HUES48 (cell line): ENCODE measurements around the gene FGD4.

Experiments
- H3K27ac ChIP-seq: one replicate; pipeline ENCODE4 v1.7.0; 2013; ENCODE audit warnings: low read depth, low read length, inconsistent platforms
- H3K27me3 ChIP-seq: 2 replicates; pipeline ENCODE4 v1.6.1; 2013; ENCODE audit warnings: mild to moderate bottlenecking, low read length; ENCODE audit not compliant: control insufficient read depth, insufficient read depth
- H3K36me3 ChIP-seq: 2 replicates; pipeline ENCODE4 v1.6.1; 2013; ENCODE audit warnings: low read length; ENCODE audit not compliant: control insufficient read depth, insufficient read depth
- H3K4me1 ChIP-seq: 2 replicates; pipeline ENCODE4 v1.6.1; 2013; ENCODE audit warnings: mild to moderate bottlenecking, low read length; ENCODE audit not compliant: control insufficient read depth, insufficient read depth
- H3K4me3 ChIP-seq: 2 replicates; pipeline ENCODE4 v1.5.1; 2013; ENCODE audit warnings: mild to moderate bottlenecking, low read depth, low read length
- H3K9ac ChIP-seq: 2 replicates; pipeline ENCODE4 v1.6.1; 2013; ENCODE audit warnings: mild to moderate bottlenecking, low read depth, low read length, moderate library complexity
- H3K9me3 ChIP-seq: 2 replicates; pipeline ENCODE4 v1.6.1; 2013; ENCODE audit warnings: low read length; ENCODE audit not compliant: control insufficient read depth, insufficient read depth

FGD4 gene

GRCh38 chr12:32542428-32543229 lies 143.3 kb downstream of the FGD4 start:
- H3K4me3 ChIP-seq: no peak overlapping the region
- peaks cover 21% of the 10 kb centered on the region for H3K4me1 ChIP-seq
- no peak overlapping the region for H3K9ac ChIP-seq
- H3K9me3 ChIP-seq: no peaks in the 10 kb centered on the region
- no peaks in the 10 kb centered on the region for H3K36me3 ChIP-seq
- H3K27me3 ChIP-seq: no peaks in the 10 kb centered on the region
- H3K27ac ChIP-seq: no peak overlapping the region

GRCh38 chr12:32544893-32545292 lies 145.5 kb downstream of the FGD4 start:
- Histone ChIP-seq H3K27me3 (no peaks in the 10 kb centered on the region), H3K27ac (no peak overlapping the region), H3K36me3 (no peaks in the 10 kb centered on the region), H3K4me3 (no peak overlapping the region), H3K4me1 (peaks cover 36% of the 10 kb centered on the region), H3K9ac (no peak overlapping the region), H3K9me3 (no peaks in the 10 kb centered on the region)

GRCh38 chr12:32545413-32545980 lies 146.1 kb downstream of the FGD4 start:
- Histone ChIP-seq H3K9ac (no peak overlapping the region), H3K9me3 (no peaks in the 10 kb centered on the region), H3K4me1 (peaks cover 31% of the 10 kb centered on the region), H3K27me3 (no peaks in the 10 kb centered on the region), H3K27ac (peak overlapping the region; percentile 1), H3K4me3 (no peak overlapping the region), H3K36me3 (no peaks in the 10 kb centered on the region)

- no peaks in the 10 kb centered on the region for H3K27me3 ChIP-seq
- no peak overlapping the region for H3K4me3 ChIP-seq
- H3K4me1 ChIP-seq: peaks cover 31% of the 10 kb centered on the region
- no peaks in the 10 kb centered on the region for H3K9me3 ChIP-seq
- no peak overlapping the region for H3K27ac ChIP-seq
- no peaks in the 10 kb centered on the region for H3K36me3 ChIP-seq
- no peak overlapping the region for H3K9ac ChIP-seq
These were observed 146.9 kb downstream of the FGD4 start for GRCh38 chr12:32546272-32546671.

DNA sequence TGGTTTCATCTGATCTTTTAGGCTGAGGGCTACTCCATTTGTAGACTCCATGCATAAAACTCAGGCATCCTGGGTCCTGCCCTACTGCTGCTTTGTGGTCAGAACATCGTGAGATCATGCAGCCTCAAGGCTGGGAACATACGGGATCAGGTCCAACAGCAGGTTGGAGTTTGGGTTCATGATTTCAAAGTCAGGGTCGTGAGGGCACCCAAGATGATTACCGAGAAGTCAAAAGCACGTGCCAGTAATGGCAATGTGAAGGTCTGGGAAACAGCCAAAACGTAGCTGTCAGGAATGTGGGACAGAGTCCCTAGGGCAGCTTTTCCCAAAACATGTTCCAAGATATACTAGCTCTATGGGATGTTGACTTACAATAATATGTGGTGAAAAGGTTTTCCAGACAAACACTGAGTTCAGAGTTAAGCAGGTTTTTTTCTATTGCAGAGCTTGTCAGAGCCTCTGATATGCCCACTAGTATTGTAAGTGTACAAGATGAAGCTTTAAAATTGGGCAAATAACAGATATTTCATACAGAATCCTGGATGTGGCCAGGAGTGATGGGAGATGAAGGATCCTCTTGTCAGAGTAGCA lies 149.4 kb downstream of the FGD4 start:
- Histone ChIP-seq H3K36me3 (0 out of 2 replicates have a peak, but pooled peaks cover 2% of the 10 kb centered on the region), H3K4me1 (peaks cover 31% of the 10 kb centered on the region), H3K27ac (no peak overlapping the region), H3K4me3 (no peak overlapping the region), H3K9me3 (no peaks in the 10 kb centered on the region), H3K27me3 (no peaks in the 10 kb centered on the region), H3K9ac (no peak overlapping the region)

DNA sequence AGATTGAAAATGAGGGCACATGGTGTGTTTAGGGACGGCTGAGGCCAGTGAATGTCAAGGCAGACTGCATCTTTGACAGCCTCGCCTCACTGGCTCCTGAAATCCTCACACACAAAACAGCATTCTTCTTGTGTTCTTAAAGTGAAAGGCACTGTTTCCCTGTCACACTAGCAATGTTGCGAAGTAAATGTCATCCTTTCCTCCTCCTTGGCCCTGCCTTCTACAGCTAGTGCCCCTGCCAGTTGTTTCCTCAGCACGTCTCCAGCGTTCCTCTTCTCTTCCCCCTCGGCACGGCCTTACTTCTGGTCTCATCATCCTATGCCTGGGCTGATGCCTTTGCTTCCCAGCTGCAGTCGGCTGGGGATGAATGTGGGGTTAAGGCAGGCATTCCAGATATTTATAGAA lies 150.3 kb downstream of the FGD4 start:
- H3K9me3 ChIP-seq: no peaks in the 10 kb centered on the region
- no peak overlapping the region for H3K4me3 ChIP-seq
- no peak overlapping the region; the same call in 1 of the 2 replicates for H3K9ac ChIP-seq
- H3K36me3 ChIP-seq: 0 out of 2 replicates have a peak, but pooled peaks cover 2% of the 10 kb centered on the region
- H3K27ac ChIP-seq: no peak overlapping the region
- H3K27me3 ChIP-seq: no peaks in the 10 kb centered on the region
- H3K4me1 ChIP-seq: peaks cover 31% of the 10 kb centered on the region

DNA sequence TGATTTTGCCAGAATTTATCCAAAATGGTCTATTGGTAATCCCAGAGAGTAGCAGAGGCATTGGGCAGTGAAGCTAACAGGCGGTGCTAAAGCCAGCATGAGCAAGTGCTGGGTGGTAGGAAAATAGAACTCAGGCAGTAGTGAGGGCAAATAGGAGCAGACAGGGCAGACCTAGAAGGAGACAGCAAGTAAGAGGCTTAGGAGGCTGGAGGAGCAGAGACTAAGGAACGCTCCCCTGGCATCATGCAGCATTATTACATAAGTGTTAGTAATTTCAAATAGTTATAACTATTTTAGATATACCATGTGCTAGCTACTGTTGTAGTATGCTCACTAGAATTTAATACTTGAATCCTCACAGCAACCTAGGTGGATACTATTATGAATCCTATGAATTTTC lies 151.7 kb downstream of the FGD4 start:
- H3K4me3 ChIP-seq: no peak overlapping the region
- H3K4me1 ChIP-seq: peaks cover 20% of the 10 kb centered on the region
- H3K27me3 ChIP-seq: no peaks in the 10 kb centered on the region
- H3K36me3 ChIP-seq: 0 out of 2 replicates have a peak, but pooled peaks cover 2% of the 10 kb centered on the region
- no peaks in the 10 kb centered on the region for H3K9me3 ChIP-seq
- no peak overlapping the region for H3K27ac ChIP-seq
- H3K9ac ChIP-seq: no peak overlapping the region

GRCh38 chr12:32558903-32559302 lies 159.5 kb downstream of the FGD4 start:
- no peak overlapping the region for H3K27ac ChIP-seq
- H3K27me3 ChIP-seq: no peaks in the 10 kb centered on the region
- H3K9me3 ChIP-seq: no peaks in the 10 kb centered on the region
- H3K36me3 ChIP-seq: peaks cover under 1% of the 10 kb centered on the region
- H3K9ac ChIP-seq: no peak overlapping the region
- H3K4me3 ChIP-seq: no peak overlapping the region
- H3K4me1 ChIP-seq: peaks cover 29% of the 10 kb centered on the region

GRCh38 chr12:32559434-32559833 lies 160.1 kb downstream of the FGD4 start:
- H3K27me3 ChIP-seq: no peaks in the 10 kb centered on the region
- peaks cover 6% of the 10 kb centered on the region for H3K36me3 ChIP-seq
- no peak overlapping the region for H3K9ac ChIP-seq
- H3K9me3 ChIP-seq: no peaks in the 10 kb centered on the region
- H3K4me1 ChIP-seq: peaks cover 29% of the 10 kb centered on the region
- H3K27ac ChIP-seq: no peak overlapping the region
- H3K4me3 ChIP-seq: no peak overlapping the region

DNA sequence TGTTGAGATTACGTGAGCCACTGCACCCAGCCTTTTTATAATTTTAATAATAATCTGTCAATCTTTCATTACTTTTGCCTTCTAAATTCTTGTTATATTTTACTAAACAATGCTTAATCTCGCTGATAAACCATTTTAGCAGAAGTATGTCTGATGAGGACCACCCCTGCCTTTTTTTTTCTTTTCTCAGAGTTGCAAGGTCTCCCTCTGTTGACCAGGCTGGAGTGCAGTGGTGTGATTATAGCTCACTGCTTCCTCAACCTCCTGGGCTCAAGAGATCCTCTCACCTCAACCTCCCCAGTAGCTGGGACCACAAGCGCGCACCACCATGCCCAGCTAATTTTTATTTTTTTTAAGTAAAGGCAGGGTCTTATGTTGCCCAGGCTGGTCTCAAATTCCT lies 161.2 kb downstream of the FGD4 start:
- H3K27ac ChIP-seq: no peak overlapping the region
- H3K9ac ChIP-seq: no peak overlapping the region
- peaks cover 32% of the 10 kb centered on the region for H3K4me1 ChIP-seq

GRCh38 chr12:32561931-32562341 lies 162.6 kb downstream of the FGD4 start:
- Histone ChIP-seq H3K4me1 (peaks cover 46% of the 10 kb centered on the region), H3K27ac (peak overlapping the region; percentile 62), H3K36me3 (peaks cover 17% of the 10 kb centered on the region), H3K4me3 (no peak overlapping the region), H3K27me3 (no peaks in the 10 kb centered on the region), H3K9me3 (no peaks in the 10 kb centered on the region), H3K9ac (no peak overlapping the region)

More for the DNA sequence above, 161.2 kb downstream of the FGD4 start:
- peaks cover 16% of the 10 kb centered on the region for H3K36me3 ChIP-seq
- no peaks in the 10 kb centered on the region for H3K9me3 ChIP-seq
- H3K4me3 ChIP-seq: no peak overlapping the region
- H3K27me3 ChIP-seq: no peaks in the 10 kb centered on the region
